ENCODE data around the gene G2E3. TPM values are rescaled to one million over a fixed set of nuclear protein-coding genes. Genes with fewer than 3 reads are reported as not detected.

G2E3 gene
- total and polyA plus RNA-seq, 2 of the 13 experiments (the other 11 are each of a cell fraction or from before 2014, with no cell fraction given) = 22.8 to 63.0 TPM

DNA sequence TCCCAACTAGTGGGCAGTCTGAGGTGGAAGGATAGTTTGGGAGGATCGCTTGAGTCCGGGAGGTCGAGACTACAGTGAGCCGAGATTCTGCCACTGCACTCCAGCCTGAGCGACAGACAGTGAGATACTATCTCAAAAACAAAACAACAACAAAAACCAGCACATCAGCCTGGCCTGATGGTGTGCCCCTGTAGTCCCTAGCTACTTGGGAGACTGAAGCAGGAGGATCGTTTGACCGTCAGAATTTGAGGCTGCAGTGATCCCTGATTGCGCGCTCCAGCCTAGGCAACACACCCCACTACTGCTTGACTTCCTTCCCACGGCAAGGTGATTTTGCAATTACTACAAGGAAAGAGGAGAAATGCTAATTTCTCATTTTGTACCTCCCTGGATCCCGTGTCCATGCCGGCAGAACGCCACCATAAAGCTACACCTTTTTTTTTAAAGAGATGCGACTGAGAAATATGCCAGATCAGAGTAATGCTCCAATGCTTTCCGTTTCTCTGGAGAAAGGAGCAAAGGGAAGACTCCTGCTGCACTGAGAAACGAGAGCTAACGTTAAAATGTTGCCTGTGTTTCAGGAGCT lies 62.5 kb downstream of the G2E3 start (continued):
- TF ChIP-seq, protein P1, sequence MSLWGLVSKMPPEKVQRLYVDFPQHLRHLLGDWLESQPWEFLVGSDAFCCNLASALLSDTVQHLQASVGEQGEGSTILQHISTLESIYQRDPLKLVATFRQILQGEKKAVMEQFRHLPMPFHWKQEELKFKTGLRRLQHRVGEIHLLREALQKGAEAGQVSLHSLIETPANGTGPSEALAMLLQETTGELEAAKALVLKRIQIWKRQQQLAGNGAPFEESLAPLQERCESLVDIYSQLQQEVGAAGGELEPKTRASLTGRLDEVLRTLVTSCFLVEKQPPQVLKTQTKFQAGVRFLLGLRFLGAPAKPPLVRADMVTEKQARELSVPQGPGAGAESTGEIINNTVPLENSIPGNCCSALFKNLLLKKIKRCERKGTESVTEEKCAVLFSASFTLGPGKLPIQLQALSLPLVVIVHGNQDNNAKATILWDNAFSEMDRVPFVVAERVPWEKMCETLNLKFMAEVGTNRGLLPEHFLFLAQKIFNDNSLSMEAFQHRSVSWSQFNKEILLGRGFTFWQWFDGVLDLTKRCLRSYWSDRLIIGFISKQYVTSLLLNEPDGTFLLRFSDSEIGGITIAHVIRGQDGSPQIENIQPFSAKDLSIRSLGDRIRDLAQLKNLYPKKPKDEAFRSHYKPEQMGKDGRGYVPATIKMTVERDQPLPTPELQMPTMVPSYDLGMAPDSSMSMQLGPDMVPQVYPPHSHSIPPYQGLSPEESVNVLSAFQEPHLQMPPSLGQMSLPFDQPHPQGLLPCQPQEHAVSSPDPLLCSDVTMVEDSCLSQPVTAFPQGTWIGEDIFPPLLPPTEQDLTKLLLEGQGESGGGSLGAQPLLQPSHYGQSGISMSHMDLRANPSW (CRISPR knock-in tag; IDR thresholded peaks at IDR 0.05; ENCODE audit: borderline replicate concordance) = peak; percentile 93; the same call in 1 of the 2 replicates
- TF ChIP-seq, protein P2, sequence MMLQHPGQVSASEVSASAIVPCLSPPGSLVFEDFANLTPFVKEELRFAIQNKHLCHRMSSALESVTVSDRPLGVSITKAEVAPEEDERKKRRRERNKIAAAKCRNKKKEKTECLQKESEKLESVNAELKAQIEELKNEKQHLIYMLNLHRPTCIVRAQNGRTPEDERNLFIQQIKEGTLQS (CRISPR knock-in tag; IDR thresholded peaks at IDR 0.05) = no peak
- TF ChIP-seq IRX3 (CRISPR knock-in tag; IDR thresholded peaks at IDR 0.05; ENCODE audit: borderline replicate concordance, low read depth) (no peak), POLR2A (IDR thresholded peaks at IDR 0.05; ENCODE audit: insufficient read depth in 1 of 2, low read depth in 2 of 2, low read length in 2 of 2) (peak in 1 of 2 experiments; percentile 64; a peak in 1 of 4 replicates), RFXANK (CRISPR knock-in tag; IDR thresholded peaks at IDR 0.05) (0 out of 2 replicates have a peak, but pooled peaks have one; percentile 3), FOXC1 (CRISPR knock-in tag; IDR thresholded peaks at IDR 0.05; ENCODE audit: borderline replicate concordance) (no peak; the same call in 1 of the 2 replicates), ZNF3 (CRISPR knock-in tag; IDR thresholded peaks at IDR 0.05) (no peak), SATB2 (CRISPR knock-in tag; IDR thresholded peaks at IDR 0.05) (no peak)
- TF ChIP-seq, protein P3, sequence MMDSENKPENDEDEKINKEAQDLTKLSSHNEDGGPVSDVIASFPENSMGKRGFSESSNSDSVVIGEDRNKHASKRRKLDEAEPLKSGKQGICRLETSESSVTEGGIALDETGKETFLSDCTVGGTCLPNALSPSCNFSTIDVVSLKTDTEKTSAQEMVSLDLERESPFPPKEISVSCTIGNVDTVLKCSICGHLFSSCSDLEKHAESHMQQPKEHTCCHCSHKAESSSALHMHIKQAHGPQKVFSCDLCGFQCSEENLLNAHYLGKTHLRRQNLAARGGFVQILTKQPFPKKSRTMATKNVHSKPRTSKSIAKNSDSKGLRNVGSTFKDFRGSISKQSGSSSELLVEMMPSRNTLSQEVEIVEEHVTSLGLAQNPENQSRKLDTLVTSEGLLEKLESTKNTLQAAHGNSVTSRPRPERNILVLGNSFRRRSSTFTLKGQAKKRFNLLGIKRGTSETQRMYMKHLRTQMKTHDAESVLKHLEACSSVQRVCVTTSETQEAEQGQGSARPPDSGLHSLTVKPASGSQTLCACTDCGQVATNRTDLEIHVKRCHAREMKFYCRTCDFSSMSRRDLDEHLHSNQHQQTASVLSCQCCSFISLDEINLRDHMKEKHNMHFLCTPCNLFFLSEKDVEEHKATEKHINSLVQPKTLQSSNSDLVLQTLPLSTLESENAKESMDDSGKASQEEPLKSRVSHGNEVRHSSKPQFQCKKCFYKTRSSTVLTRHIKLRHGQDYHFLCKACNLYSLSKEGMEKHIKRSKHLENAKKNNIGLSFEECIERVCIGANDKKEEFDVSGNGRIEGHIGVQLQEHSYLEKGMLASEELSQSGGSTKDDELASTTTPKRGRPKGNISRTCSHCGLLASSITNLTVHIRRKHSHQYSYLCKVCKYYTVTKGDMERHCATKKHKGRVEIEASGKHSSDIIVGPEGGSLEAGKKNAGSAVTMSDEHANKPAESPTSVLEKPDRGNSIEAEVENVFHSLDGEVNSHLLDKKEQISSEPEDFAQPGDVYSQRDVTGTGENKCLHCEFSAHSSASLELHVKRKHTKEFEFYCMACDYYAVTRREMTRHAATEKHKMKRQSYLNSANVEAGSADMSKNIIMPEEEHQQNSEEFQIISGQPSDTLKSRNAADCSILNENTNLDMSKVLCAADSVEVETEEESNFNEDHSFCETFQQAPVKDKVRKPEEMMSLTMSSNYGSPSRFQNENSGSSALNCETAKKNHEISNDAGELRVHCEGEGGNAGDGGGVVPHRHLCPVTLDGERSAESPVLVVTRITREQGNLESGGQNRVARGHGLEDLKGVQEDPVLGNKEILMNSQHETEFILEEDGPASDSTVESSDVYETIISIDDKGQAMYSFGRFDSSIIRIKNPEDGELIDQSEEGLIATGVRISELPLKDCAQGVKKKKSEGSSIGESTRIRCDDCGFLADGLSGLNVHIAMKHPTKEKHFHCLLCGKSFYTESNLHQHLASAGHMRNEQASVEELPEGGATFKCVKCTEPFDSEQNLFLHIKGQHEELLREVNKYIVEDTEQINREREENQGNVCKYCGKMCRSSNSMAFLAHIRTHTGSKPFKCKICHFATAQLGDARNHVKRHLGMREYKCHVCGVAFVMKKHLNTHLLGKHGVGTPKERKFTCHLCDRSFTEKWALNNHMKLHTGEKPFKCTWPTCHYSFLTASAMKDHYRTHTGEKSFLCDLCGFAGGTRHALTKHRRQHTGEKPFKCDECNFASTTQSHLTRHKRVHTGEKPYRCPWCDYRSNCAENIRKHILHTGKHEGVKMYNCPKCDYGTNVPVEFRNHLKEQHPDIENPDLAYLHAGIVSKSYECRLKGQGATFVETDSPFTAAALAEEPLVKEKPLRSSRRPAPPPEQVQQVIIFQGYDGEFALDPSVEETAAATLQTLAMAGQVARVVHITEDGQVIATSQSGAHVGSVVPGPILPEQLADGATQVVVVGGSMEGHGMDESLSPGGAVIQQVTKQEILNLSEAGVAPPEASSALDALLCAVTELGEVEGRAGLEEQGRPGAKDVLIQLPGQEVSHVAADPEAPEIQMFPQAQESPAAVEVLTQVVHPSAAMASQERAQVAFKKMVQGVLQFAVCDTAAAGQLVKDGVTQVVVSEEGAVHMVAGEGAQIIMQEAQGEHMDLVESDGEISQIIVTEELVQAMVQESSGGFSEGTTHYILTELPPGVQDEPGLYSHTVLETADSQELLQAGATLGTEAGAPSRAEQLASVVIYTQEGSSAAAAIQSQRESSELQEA (CRISPR knock-in tag; IDR thresholded peaks at IDR 0.05; ENCODE audit: not compliant biosample characterization) = no peak
- TF ChIP-seq, protein P4, sequence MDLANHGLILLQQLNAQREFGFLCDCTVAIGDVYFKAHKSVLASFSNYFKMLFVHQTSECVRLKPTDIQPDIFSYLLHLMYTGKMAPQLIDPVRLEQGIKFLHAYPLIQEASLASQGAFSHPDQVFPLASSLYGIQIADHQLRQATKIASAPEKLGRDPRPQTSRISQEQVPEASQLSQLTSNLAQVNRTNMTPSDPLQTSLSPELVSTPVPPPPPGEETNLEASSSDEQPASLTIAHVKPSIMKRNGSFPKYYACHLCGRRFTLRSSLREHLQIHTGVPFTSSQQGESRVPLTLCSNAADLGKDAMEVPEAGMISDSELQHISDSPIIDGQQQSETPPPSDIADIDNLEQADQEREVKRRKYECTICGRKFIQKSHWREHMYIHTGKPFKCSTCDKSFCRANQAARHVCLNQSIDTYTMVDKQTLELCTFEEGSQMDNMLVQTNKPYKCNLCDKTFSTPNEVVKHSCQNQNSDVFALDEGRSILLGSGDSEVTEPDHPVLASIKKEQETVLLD (CRISPR knock-in tag; IDR thresholded peaks at IDR 0.05; ENCODE audit: low read depth) = no peak
- TF ChIP-seq, protein P5, sequence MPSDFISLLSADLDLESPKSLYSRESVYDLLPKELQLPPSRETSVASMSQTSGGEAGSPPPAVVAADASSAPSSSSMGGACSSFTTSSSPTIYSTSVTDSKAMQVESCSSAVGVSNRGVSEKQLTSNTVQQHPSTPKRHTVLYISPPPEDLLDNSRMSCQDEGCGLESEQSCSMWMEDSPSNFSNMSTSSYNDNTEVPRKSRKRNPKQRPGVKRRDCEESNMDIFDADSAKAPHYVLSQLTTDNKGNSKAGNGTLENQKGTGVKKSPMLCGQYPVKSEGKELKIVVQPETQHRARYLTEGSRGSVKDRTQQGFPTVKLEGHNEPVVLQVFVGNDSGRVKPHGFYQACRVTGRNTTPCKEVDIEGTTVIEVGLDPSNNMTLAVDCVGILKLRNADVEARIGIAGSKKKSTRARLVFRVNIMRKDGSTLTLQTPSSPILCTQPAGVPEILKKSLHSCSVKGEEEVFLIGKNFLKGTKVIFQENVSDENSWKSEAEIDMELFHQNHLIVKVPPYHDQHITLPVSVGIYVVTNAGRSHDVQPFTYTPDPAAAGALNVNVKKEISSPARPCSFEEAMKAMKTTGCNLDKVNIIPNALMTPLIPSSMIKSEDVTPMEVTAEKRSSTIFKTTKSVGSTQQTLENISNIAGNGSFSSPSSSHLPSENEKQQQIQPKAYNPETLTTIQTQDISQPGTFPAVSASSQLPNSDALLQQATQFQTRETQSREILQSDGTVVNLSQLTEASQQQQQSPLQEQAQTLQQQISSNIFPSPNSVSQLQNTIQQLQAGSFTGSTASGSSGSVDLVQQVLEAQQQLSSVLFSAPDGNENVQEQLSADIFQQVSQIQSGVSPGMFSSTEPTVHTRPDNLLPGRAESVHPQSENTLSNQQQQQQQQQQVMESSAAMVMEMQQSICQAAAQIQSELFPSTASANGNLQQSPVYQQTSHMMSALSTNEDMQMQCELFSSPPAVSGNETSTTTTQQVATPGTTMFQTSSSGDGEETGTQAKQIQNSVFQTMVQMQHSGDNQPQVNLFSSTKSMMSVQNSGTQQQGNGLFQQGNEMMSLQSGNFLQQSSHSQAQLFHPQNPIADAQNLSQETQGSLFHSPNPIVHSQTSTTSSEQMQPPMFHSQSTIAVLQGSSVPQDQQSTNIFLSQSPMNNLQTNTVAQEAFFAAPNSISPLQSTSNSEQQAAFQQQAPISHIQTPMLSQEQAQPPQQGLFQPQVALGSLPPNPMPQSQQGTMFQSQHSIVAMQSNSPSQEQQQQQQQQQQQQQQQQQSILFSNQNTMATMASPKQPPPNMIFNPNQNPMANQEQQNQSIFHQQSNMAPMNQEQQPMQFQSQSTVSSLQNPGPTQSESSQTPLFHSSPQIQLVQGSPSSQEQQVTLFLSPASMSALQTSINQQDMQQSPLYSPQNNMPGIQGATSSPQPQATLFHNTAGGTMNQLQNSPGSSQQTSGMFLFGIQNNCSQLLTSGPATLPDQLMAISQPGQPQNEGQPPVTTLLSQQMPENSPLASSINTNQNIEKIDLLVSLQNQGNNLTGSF (CRISPR knock-in tag; IDR thresholded peaks at IDR 0.05) = no peak; the same call in 1 of the 2 replicates
